Panc1 (cell line): ENCODE measurements around the gene RAP1GAP.

Experiments used
- CTCF ChIP-seq: fragments of 450-650 bp; IDR thresholded peaks from 2 replicates; pipeline ENCODE4 v1.5.1; 2017; ENCODE audit warnings: mild to moderate bottlenecking
- POLR2AphosphoS5 ChIP-seq: IDR thresholded peaks from 2 replicates; pipeline ENCODE4 v1.6.1; 2012; ENCODE audit warnings: mild to moderate bottlenecking, low read depth, low read length, moderate library complexity
- TCF7L2 ChIP-seq: IDR thresholded peaks from 2 replicates; pipeline ENCODE4 v1.6.1; 2011; ENCODE audit warnings: mild to moderate bottlenecking, low read depth, low read length, inconsistent platforms

DNA sequence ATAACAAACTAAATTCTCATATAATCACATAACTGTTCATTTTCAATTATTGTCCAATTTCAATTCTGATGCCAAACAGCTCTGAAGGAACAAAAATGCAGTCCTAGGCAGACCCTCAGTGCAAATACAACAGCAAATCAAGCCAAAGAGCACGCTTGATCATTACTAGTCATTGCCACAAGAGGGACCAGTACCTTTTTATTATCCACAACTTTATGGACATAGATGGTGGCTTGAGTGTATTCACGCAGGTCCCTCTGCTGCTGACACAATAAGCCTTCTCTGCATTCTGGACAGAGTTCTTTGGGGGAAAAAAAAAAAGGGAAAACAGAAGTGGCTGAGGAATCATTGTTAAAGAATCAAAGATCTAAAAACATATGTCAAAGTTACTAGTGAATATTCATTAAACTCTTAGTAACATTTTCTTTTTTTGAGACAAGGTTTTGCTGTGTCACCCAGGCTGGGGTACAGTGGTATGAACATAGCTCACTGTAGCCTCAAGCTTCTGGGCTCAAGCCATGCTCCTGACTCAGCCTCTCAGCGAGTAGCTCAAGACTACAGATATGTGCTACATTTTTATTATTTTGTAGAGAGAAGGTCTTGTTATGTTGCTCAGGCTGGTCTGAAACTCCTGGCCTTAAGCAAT is 34.3 kb upstream of the RAP1GAP start:
- TF ChIP-seq CTCF (peak; percentile 69), POLR2AphosphoS5 (no peak), TCF7L2 (no peak)
